HG03354 (cell line): ENCODE results near the gene DDB1.
"Not testable (repeated sequence)": the region's sequence is repeated elsewhere in the genome, so short reads cannot be mapped to it uniquely, and the experiment has no call there.

Experiments
- ATAC-seq: cut with Tn5 transposase; IDR thresholded peaks from one replicate; pipeline ENCODE4 v1.9.1; 2021; ENCODE audit warnings: mild to moderate bottlenecking; ENCODE audit not compliant: unreplicated experiment, poor library complexity, severe bottlenecking

The DDB1 gene

GRCh38 chr11:61277186-61278000 lies 55.5 kb downstream of the DDB1 start:
- no peak for ATAC-seq

GRCh38 chr11:61275191-61275590 lies 57.7 kb downstream of the DDB1 start:
- ATAC-seq, result no peak

GRCh38 chr11:61274084-61274483 lies 58.8 kb downstream of the DDB1 start:
- ATAC-seq, result no peak

- ATAC-seq, result no peak
Measured at GRCh38 chr11:61273178-61274078, 59.5 kb downstream of the DDB1 start.

GRCh38 chr11:61272731-61273130 lies 60.2 kb downstream of the DDB1 start:
- no peak for ATAC-seq

- ATAC-seq, result no peak
Measured at GRCh38 chr11:61270354-61271076, 62.4 kb downstream of the DDB1 start.

- no peak for ATAC-seq
Measured at GRCh38 chr11:61268588-61269250, 64.2 kb downstream of the DDB1 start.

GRCh38 chr11:61267437-61267841 lies 65.5 kb downstream of the DDB1 start:
- no peak for ATAC-seq

GRCh38 chr11:61266602-61267001 lies 66.3 kb downstream of the DDB1 start:
- ATAC-seq, result no peak

- no peak for ATAC-seq
Measured at GRCh38 chr11:61265357-61265756, 67.5 kb downstream of the DDB1 start.

- ATAC-seq, result no peak
Measured at GRCh38 chr11:61264795-61265194, 68.1 kb downstream of the DDB1 start.

- ATAC-seq, result no peak
Measured at GRCh38 chr11:61264371-61264770, 68.5 kb downstream of the DDB1 start.

GRCh38 chr11:61259363-61259762 lies 73.5 kb downstream of the DDB1 start:
- ATAC-seq, result no peak

GRCh38 chr11:61258546-61258945 lies 74.4 kb downstream of the DDB1 start:
- ATAC-seq, result no peak

- ATAC-seq, result no peak
Measured at GRCh38 chr11:61256710-61257482, 76.0 kb downstream of the DDB1 start.

- peak; percentile 75 for ATAC-seq
Measured at GRCh38 chr11:61254403-61255025, 78.4 kb downstream of the DDB1 start.

- ATAC-seq, result not testable (repeated sequence)
Measured at GRCh38 chr11:61252332-61252731, 80.6 kb downstream of the DDB1 start.
